ENCODE data around the gene ST14. TPM values are rescaled to one million over a fixed set of nuclear protein-coding genes. Genes with fewer than 3 reads are reported as not detected.

The ST14 gene
- total RNA-seq, 1 experiment from 2014 or later, result 0.44 TPM

- DNase-seq (ENCODE audit: low read depth), result no peak
These were observed 48.9 kb downstream of the ST14 start for GRCh38 chr11:130208241-130209127.

- no peak for DNase-seq (ENCODE audit: low read depth)
These were observed 49.7 kb downstream of the ST14 start for GRCh38 chr11:130209128-130209932.

DNA sequence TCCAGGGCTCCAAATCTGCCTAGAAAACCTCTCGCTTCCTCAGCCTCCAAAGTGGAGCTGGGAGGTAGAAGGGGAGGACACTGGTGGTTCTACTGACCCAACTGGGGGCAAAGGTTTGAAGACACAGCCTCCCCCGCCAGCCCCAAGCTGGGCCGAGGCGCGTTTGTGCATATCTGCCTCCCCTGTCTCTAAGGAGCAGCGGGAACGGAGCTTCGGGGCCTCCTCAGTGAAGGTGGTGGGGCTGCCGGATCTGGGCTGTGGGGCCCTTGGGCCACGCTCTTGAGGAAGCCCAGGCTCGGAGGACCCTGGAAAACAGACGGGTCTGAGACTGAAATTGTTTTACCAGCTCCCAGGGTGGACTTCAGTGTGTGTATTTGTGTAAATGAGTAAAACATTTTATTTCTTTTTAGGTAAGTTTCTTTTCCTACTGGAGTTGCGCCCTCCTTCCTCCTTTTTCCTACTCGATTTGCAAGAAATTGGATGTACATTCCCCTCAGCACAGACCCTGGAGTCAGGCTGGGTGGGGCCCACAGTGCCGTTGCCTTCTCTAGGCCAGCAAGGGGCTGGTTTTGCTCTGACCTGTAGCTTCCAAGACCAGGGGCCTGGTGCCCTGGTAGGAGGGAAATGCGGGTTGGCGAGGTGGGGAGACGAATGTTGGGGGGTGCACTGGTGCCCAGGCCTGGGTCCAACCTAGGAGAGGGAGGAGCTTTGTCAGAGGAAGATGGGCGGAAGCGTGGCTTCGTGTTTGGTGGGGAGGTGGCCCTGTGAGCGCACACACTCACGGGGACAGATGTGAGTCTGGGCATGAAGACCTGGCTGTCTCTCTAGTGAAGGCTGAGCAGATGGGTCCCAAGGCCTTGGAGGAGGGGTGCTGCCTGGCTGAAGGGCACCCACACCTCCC lies 50.6 kb downstream of the ST14 start:
- no peak for DNase-seq (ENCODE audit: low read depth)

GRCh38 chr11:130211144-130211543 lies 51.6 kb downstream of the ST14 start:
- DNase-seq (ENCODE audit: low read depth), result no peak

DNA sequence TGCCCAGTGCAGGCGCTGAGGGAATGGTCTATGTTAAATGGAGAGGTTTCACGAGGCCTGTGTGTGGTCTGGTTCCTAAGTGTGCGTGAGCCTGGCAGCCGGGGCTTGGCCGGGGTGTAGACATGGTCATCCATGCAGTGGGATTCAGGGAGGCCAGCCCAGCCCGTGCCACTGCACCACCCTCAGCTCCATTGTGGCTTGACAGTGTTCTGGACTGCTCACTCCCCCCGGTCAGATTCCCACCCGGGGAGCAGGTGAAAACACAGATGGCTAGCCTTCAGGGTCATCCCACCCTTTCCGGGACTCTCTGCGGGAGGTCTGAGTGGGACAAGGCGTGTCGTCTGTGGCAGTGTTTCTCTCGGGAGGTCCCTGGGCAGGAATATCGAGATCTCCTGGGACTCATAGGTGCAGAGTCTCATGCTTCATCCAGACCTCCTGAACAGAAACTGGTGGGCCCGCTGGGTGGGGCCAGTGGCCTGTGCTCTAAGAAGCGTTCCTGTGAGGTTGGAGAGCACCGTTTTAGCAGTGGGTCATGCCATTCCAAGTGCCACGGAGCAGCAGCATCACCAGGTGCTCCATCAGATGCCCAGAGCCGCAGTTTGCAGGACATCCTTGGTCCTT lies 52.3 kb downstream of the ST14 start:
- no peak for DNase-seq (ENCODE audit: low read depth)

GRCh38 chr11:130212431-130212961 lies 52.9 kb downstream of the ST14 start:
- no peak for DNase-seq (ENCODE audit: low read depth)

- peak; percentile 38 for DNase-seq (ENCODE audit: low read depth)
These were observed 53.8 kb downstream of the ST14 start for GRCh38 chr11:130213143-130213978.

DNA sequence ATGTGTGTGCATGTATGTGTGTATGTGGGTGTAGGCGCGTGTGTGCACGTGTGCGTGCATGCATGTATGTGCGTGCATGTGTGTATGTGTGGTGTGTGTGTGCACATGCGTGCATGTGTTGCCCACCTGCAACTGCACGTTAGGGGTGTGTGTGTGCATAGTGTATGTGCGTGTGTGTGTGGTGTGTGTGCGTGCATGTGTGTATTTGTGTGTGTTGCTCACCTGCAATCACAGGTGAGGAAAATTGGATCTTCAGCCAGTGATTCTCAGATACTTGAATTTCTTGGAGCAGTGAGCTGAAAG lies 54.3 kb downstream of the ST14 start:
- no peak for DNase-seq (ENCODE audit: low read depth)

GRCh38 chr11:130214861-130215530 lies 55.4 kb downstream of the ST14 start:
- no peak for DNase-seq (ENCODE audit: low read depth)

DNA sequence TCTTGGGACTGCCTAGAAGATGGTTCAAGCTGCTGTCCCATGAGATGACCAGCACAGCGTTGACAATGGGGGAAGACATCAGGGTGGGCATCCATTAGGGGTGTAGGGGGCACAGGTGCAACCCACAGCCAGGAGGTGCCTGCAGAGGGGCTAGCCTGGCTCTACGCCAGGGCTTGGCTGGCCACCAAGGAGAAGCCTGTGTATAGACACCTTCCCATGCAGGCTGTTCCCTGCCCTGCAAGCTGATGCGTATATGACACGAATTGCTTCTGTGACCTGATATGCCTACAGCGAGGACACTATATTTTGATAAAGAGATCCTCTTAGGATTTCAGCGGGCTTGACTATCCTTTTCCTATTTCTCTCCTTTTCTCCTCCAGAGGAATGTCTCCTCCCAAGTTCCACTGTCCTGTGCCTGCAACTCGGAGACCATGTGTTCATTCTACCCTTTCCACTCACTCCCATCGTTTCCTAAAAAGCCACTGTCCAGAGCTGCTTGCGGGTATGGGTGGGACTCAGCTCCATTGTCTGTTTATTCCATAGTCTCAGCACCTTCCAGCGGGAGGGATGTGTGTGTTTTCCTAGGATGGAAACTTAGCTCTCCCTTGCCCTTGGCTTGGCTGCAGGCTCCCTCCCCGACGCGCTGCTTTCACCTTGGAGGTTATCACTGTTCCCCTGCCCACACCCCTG lies 56.1 kb downstream of the ST14 start:
- DNase-seq (ENCODE audit: low read depth), result no peak

DNA sequence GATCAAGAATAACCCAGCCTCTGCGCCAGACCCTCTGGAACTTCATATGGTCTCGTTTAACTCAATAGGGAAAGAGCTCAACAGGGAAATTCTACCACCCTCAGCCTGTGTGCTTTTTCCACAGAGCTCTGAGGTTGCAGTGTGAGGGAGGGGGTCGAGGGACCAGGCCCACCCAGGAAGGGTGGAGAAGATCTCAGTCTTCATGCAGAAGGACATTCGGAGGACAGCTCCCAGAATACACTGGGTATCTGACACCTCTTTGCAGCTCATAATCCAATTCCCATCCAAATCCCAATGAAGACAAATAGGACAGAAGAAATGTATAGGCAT lies 56.6 kb downstream of the ST14 start:
- DNase-seq (ENCODE audit: low read depth), result no peak

DNA sequence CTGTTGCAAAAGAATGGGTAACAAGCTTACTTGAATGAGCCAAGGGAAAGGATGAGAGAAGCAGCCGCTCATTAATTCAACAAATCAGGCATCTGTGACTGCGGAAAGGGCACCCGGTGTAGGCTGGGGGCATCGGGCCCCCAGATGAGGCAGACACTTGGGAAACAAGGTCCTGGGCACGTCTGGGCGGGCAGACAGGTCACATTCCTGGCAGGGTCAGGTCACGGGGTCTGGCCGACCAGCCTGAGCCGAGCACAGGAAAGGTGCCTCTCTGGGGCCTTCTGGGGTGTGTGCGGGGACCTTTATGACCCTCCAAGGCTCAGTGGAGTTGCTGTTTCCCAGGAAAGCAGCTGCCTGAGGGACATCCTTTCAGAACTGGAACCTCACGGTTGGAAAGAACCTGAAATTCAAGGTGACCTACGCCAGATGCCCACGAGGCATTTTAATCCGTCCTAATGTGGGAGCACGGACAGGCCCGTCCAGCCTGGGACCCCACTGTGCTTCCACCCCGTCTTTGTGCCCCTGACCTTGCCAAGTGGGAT lies 57.1 kb downstream of the ST14 start:
- DNase-seq (ENCODE audit: low read depth), result no peak

GRCh38 chr11:130217133-130218031 lies 57.8 kb downstream of the ST14 start:
- DNase-seq (ENCODE audit: low read depth), result no peak

GRCh38 chr11:130218501-130219070 lies 59.0 kb downstream of the ST14 start:
- DNase-seq (ENCODE audit: low read depth), result no peak

- DNase-seq (ENCODE audit: low read depth), result no peak
These were observed 59.6 kb downstream of the ST14 start for GRCh38 chr11:130219148-130219547.

GRCh38 chr11:130220311-130221035 lies 60.9 kb downstream of the ST14 start:
- DNase-seq (ENCODE audit: low read depth), result no peak

Data from M059J (cell line).